ENCODE measurements around the gene FHIT.

- TF ChIP-seq CTCF (conservative IDR thresholded peaks at IDR 0.05) (no peak), EZH2 (IDR thresholded peaks at IDR 0.05; ENCODE audit: low read depth) (no peak)
Observed at GRCh38 chr3:59992578-59992977, 1258.7 kb downstream of the FHIT start.

Data from PC-9 (cell line).